SU-DHL-6 (cell line): ENCODE results near the gene GPR153.

Experiments used
- H2AFZ ChIP-seq: fragments of 200-600 bp; sonication (generic); 2 replicates; pipeline ENCODE4 v1.6.1; 2014; ENCODE audit warnings: low read depth, mild to moderate bottlenecking, moderate library complexity, mixed read lengths, antibody characterized with exemption, low read length; ENCODE audit not compliant: severe bottlenecking
- H3F3A ChIP-seq: fragments of 200-600 bp; shearing (Covaris generic); 2 replicates; pipeline ENCODE4 v1.6.0; 2016; ENCODE audit warnings: antibody characterized with exemption, mild to moderate bottlenecking; ENCODE audit not compliant: insufficient read depth
- H3K27ac ChIP-seq: fragments of 200-600 bp; sonication (generic); 2 replicates; pipeline ENCODE4 v1.5.1; 2016; ENCODE audit warnings: low read depth, mild to moderate bottlenecking, low read length, moderate library complexity, mixed read lengths
- H3K27me3 ChIP-seq: fragments of 200-600 bp; sonication (generic), shearing (Covaris generic); 2 replicates; pipeline ENCODE4 v1.6.0; 2014; ENCODE audit warnings: mild to moderate bottlenecking, low read length
- H3K36me3 ChIP-seq: fragments of 200-600 bp; sonication (generic); 2 replicates; pipeline ENCODE4 v1.6.1; 2014; ENCODE audit warnings: mild to moderate bottlenecking, low read length, mixed read lengths
- H3K4me2 ChIP-seq: fragments of 300-600, 200-600 bp; shearing (Covaris generic), sonication (generic); 2 replicates; pipeline ENCODE4 v1.6.0; 2014; ENCODE audit warnings: low read length, low read depth, mild to moderate bottlenecking; ENCODE audit not compliant: poor library complexity, severe bottlenecking
- H3K4me3 ChIP-seq: fragments of 200-600 bp; sonication (generic); 2 replicates; pipeline ENCODE4 v1.5.1; 2014; ENCODE audit warnings: antibody characterized with exemption, low read length, mild to moderate bottlenecking, mixed read lengths; ENCODE audit not compliant: insufficient read depth, poor library complexity, severe bottlenecking
- H3K79me2 ChIP-seq: fragments of 200-600 bp; sonication (generic); 2 replicates; pipeline ENCODE4 v1.6.1; 2014; ENCODE audit warnings: mild to moderate bottlenecking, low read length, moderate library complexity; ENCODE audit not compliant: insufficient read depth
- H3K9ac ChIP-seq: fragments of 200-600 bp; sonication (generic); 2 replicates; pipeline ENCODE4 v1.7.0; 2014; ENCODE audit warnings: mild to moderate bottlenecking, low read length
- H3K9me2 ChIP-seq: fragments of 200-600 bp; sonication (generic); replicated peaks from 2 replicates; pipeline ENCODE4 v1.6.1; 2014; ENCODE audit warnings: low read length; ENCODE audit not compliant: insufficient read depth
- H3K9me3 ChIP-seq: fragments of 200-600 bp; sonication (generic); 2 replicates; pipeline ENCODE4 v1.6.1; 2014; ENCODE audit warnings: low read length, mixed read lengths; ENCODE audit not compliant: insufficient read depth
- H4K20me1 ChIP-seq: fragments of 200-600 bp; sonication (generic); 2 replicates; pipeline ENCODE4 v1.6.1; 2014; ENCODE audit warnings: low read depth, mild to moderate bottlenecking, antibody characterized with exemption, low read length, moderate library complexity, mixed read lengths
- EZH2phosphoT487 ChIP-seq: fragments of 200-600 bp; sonication (generic), shearing (Covaris generic); conservative IDR thresholded peaks from 2 replicates; pipeline ENCODE4 v1.6.1; 2018; ENCODE audit warnings: mild to moderate bottlenecking, antibody characterized with exemption, low read length, moderate library complexity, mixed read lengths
- TF ChIP-seq, protein P1 (sequence below): fragments of 200-600 bp; sonication (generic); IDR thresholded peaks from one replicate; pipeline ENCODE4 v1.5.1; 2017; ENCODE audit warnings: antibody characterized with exemption, mild to moderate bottlenecking, low read length, moderate library complexity; ENCODE audit not compliant: insufficient read depth, poor library complexity, severe bottlenecking

Gene GPR153

DNA sequence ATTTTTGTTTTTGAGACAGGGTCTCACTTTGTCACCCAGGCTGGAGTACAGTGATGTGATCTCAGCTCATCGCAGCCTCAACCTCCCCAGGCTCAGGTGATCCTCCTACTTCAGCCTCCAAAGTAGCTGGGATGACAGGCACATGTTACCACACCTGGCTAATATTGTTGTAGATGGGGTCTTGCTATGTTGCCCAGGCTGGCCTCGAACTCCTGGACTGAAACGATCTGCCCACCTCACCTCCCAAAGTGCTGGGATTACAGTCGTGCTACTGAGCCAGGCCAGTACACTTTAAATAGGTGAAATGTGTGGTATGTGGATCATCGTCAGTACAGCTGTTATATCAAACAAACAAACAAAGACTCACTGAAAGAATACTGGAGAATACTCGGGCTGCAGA lies 35.0 kb upstream of the GPR153 start:
- Histone ChIP-seq H3K27ac (no peak overlapping the region), H3K79me2 (no peaks in the 10 kb centered on the region), H3K9ac (no peak overlapping the region), H3K4me2 (no peak overlapping the region), H3K36me3 (no peaks in the 10 kb centered on the region), H4K20me1 (no peaks in the 10 kb centered on the region), H3K9me2 (no peaks in the 10 kb centered on the region), H3K27me3 (no peaks in the 10 kb centered on the region), H2AFZ (no peak overlapping the region), H3K4me3 (no peak overlapping the region), H3F3A (no peaks in the 10 kb centered on the region), H3K9me3 (no peaks in the 10 kb centered on the region)
- TF ChIP-seq EZH2phosphoT487 = no peak
- TF ChIP-seq, protein P1, sequence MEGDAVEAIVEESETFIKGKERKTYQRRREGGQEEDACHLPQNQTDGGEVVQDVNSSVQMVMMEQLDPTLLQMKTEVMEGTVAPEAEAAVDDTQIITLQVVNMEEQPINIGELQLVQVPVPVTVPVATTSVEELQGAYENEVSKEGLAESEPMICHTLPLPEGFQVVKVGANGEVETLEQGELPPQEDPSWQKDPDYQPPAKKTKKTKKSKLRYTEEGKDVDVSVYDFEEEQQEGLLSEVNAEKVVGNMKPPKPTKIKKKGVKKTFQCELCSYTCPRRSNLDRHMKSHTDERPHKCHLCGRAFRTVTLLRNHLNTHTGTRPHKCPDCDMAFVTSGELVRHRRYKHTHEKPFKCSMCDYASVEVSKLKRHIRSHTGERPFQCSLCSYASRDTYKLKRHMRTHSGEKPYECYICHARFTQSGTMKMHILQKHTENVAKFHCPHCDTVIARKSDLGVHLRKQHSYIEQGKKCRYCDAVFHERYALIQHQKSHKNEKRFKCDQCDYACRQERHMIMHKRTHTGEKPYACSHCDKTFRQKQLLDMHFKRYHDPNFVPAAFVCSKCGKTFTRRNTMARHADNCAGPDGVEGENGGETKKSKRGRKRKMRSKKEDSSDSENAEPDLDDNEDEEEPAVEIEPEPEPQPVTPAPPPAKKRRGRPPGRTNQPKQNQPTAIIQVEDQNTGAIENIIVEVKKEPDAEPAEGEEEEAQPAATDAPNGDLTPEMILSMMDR = no peak

DNA sequence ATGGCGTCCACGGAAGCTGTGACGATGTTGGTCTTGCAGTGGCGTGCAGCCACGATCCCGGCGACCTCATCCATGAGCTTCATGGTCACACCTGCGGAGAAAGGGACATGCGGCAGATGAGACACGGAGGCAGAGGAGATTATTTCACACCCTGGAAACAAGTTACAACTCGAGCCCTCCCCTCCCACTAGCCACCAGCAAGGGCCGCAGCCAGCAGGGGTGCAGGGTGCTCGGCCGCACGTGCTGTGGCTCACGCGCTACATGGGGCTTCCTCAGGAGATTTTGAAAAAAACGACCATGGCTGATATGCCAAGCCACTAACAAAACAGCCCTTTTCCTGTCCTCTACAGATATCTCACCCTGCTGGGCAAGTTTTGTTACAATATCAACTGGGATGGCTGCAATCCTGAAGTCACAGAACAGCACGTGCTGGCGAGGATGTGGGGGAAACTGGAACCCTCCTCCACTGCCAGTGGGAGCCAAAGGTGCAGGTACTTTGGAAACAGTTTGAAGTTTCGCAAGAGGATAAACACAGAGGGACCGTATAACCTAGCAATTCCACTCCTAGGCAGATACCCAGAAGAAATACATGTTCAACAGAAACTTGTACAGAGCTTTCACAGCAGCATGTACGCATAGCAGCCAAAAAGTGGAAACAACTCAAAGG lies 34.1 kb upstream of the GPR153 start:
- Histone ChIP-seq H3K27ac (no peak overlapping the region), H3K4me3 (no peak overlapping the region), H2AFZ (no peak overlapping the region), H3K36me3 (no peaks in the 10 kb centered on the region), H3K9ac (no peak overlapping the region), H3K4me2 (no peak overlapping the region), H3K9me2 (no peaks in the 10 kb centered on the region), H3K9me3 (no peaks in the 10 kb centered on the region), H3K27me3 (no peaks in the 10 kb centered on the region), H3K79me2 (no peaks in the 10 kb centered on the region), H4K20me1 (no peaks in the 10 kb centered on the region), H3F3A (no peaks in the 10 kb centered on the region)
- TF ChIP-seq EZH2phosphoT487 = no peak
- TF ChIP-seq, protein P1 = no peak

DNA sequence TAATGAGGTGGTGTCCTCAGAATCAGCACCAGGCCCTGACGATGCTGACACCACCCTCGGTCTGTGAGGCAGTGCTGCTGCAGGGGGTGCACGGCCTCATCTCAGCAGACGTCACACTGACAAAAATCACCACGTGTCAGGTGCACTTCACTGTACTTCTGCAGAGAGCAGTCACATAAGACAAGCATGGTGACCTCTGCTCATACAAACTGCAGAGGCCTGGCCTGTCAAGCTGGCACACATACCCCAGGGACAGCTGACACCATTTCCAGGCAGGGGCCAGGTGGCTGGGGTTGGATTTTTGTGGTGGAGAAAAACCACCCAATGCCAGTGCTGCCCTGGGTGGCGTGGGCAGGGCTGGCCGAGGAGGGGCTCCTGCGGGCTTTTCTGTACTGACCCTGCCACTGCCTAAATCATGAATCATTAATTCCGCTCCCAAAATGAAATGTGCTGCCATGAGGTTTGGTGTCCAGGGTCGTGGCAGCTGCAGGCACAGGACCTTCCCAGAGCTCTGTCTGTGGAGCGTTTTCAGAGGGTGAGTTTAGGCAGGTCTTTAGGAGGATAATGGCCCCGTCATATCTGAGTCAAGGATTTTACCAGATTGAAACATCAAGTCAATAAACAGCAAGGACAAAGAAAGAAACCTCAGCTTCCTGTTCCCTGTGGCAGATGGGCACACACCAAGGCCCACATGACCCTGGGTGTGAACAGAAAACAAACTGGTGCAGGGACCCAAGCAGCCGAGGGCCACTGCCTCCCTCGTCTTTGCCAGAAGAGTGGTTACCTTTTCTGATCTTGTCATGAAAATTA lies 33.4 kb upstream of the GPR153 start:
- H3K4me3 ChIP-seq = no peak overlapping the region
- H3K9me3 ChIP-seq = no peaks in the 10 kb centered on the region
- no peaks in the 10 kb centered on the region for H3K27me3 ChIP-seq
- H3F3A ChIP-seq = no peaks in the 10 kb centered on the region
- no peak overlapping the region for H3K9ac ChIP-seq
- H3K36me3 ChIP-seq = no peaks in the 10 kb centered on the region
- H3K27ac ChIP-seq = no peak overlapping the region
- no peak overlapping the region for H3K4me2 ChIP-seq
- no peak overlapping the region for H2AFZ ChIP-seq
- no peaks in the 10 kb centered on the region for H3K9me2 ChIP-seq
- no peaks in the 10 kb centered on the region for H3K79me2 ChIP-seq
- TF ChIP-seq EZH2phosphoT487 = no peak
- TF ChIP-seq, protein P1 = no peak
- H4K20me1 ChIP-seq = no peaks in the 10 kb centered on the region
